HG02884 (cell line): ENCODE measurements around the gene ANKRD18B.
"Not testable (repeated sequence)": the region's sequence is repeated elsewhere in the genome, so short reads cannot be mapped to it uniquely, and the experiment has no call there.

ENCODE experiments used
- ATAC-seq: cut with Tn5 transposase; IDR thresholded peaks from one replicate; pipeline ENCODE4 v1.9.1; 2021; ENCODE audit warnings: mild to moderate bottlenecking, moderate library complexity; ENCODE audit not compliant: unreplicated experiment

ANKRD18B gene

DNA sequence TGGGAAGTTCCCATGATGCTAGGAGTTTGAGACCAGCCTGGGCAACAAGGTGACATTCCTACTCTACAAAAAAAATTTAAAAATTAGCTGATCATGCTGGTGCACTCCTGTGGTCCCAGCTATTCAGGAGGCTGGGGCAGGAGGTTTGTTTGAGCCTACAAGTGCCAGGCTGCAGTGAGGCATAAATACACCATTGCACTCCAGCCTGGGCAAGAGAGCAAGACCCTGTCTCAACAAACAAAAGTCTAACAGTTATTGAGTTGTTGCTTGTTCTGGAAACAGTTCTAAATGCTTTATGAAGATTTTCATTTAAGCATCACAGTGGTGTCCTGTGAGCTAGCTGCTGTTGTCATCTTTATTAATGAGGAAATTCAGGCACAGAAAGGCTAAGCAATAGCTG, 4.0 kb downstream of the ANKRD18B start:
- ATAC-seq: not testable (repeated sequence)

DNA sequence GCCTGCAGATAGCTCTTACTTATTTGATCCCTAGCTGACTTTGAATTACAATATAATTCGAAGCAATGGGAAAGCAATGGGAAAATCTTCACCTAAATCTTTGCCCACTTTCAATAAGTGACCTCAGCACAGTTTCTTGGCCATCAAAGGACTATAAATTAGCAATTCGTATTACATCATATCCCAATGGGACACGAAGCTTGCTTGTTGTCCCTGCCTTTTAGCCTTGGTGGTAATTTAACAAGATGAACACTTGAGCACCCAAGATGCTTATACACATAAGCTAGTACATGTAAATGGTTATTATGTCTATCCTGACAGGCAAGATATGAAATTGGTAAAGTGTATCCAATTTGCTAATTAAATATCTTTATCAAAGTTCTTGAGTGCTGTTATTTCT, 9.9 kb downstream of the ANKRD18B start:
- not testable (repeated sequence) for ATAC-seq

DNA sequence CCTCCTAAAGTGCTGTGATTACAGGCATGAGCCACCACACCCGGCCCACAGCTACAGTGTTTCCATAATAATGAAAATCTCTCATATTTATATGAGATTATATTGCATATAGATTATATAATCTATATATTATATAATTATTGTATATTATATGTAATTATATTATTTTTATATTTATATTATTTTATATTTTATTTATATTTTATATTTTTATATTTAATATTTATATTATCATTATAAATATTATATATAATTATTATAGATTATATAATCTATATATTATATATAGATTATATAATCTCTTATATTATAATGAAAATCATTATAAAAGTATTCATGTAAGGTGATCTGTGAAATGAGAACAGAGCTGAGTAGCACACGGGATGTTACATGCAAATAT, 11.5 kb downstream of the ANKRD18B start:
- no peak for ATAC-seq

DNA sequence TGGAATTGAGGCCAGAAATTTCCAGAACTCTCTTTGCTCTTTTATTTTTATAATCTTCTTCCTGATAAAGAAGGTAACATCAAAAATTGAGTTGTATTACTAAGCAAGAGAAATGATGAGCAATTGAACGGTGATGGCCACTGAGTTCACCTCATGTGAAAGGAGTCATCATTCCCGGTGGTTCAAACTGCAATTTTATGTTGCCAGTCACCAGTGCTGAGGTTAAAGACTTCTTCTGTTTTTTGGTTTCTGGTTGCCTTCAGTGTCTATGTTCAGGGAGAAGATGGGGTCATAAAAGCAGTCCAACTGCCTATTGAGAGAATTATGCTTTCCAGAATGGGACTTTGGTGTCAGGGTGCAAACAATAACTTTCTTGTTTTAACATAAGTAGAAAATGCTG, 19.4 kb downstream of the ANKRD18B start:
- ATAC-seq: not testable (repeated sequence)

DNA sequence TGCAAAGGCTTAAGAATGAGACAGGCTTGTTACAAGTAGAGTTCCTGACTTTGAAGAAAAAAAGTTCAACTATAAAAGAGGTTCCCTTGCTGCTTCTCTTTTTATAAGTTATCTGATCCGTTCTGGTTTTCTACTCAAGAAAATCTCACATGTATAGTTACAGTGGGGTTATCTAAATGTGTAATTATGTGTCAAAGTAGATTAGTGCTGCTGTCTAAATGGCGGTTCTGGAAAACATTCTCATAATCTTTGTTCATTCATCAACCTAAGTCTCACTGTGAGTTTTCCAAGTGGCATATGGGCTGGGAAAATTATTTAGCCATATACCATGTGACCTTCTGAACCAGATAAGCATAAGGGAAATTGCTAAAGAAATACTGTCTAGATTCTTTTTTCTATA, 21.7 kb downstream of the ANKRD18B start:
- ATAC-seq: not testable (repeated sequence)

DNA sequence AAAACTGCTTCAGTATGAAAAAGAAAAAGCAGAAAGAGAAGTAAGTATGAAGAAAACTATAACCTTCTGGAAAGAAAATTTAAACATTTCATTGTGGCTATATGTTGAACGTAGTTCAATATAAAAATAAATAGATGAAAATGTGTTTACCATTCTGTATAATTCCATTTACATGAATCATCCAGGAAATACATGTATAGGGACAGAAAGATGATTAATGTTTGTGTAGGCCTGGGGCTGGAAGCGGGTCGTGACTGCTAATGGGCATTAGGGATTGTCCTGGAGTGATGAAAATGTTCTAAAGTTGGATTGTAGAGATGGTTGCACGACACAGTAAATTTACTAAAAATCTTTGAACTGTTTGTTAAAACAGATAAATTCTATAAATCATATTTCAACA, 24.8 kb downstream of the ANKRD18B start:
- not testable (repeated sequence) for ATAC-seq

DNA sequence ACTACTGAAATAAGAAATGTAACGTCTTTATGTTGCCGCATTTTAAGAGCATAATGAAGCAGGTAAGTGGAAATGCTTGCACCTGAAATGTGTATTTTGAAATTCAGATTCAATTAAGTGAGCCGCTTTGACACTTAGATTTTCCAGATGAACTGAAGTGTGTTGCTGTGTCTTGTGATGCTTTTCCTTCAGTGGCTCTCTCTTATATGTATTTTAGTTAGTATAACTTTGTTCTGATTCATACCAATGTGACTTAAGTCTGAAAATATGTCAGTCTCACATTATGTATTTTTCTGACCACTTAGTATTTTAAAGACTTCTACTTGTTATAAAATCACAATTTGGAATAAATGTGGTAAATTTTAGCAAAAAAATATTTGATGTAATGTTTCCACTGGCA, 25.4 kb downstream of the ANKRD18B start:
- not testable (repeated sequence) for ATAC-seq

DNA sequence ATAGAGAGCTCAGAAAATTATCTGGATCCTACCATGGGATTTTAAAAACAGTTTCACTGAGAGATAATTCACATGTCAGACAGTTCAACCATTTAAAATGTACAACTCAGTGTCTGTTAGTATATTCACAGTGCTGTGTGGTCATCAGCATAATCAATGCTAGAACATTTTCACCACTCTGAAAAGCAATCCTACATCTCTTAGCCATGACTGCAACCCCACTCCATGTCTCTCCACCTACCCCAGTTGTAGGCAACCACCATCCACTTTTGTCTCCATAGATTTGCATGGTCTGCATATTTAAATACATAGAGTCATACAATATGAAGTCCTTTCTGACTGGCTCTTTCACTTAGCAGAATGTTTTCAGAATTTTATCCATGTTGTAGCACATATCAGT, 27.1 kb downstream of the ANKRD18B start:
- ATAC-seq: not testable (repeated sequence)

DNA sequence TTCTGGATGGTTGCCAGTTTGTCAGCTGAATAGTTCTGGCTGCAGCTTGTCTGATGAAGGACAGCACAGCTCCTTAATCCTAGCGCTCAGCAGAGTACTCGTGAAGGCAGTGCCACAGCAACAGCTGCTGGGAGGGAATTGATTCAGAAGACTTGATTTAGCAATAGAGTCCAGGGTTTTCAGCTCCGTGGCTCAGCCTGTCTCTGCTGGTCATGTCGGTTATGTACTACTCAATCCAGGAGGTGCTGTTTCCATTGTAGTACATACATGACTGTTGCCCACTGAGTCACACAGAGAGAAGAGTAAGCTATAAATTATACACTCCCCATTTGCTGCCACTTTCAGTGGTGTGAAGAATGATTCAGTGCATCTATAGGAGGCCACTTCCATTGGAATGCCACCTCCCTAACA, 28.3 kb downstream of the ANKRD18B start:
- ATAC-seq: not testable (repeated sequence)

DNA sequence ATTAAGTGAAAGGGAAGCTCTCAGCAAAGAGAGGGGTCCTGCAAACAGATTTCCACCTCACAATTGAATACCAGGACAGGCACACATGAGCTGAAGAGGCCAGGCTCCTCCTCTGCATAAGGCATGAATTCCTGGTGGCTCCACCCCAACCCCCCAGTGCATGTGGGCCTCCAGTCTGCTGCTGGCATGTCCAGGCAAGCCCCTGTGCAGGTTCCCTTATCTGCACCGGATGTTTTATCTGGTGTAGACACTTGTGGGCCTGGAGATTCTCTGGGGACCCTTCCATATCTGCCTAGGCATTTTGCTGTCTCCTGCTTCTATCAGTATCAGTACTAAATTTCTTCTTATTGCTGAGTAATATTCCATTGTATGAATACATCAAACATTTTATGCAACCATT, 36.2 kb downstream of the ANKRD18B start:
- not testable (repeated sequence) for ATAC-seq

DNA sequence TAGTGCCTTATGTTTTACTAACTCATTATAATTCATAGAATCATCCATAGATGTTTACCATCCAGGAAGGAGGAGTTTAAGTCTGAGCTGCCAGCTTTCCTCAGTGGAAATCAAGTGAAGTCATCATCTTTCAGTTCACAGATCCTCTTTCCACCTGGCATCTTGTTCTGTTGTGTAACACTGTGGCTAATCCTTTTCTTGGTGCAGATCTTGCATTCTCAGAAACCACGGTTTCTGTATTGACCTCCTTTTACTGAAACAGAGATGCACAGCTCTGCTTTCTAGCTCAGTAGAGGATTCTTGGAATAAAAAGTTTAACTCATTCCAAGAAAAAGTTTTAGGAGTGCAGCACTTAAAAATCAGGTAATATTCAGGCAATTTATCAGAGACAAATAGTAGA, 38.1 kb downstream of the ANKRD18B start:
- ATAC-seq: not testable (repeated sequence)

DNA sequence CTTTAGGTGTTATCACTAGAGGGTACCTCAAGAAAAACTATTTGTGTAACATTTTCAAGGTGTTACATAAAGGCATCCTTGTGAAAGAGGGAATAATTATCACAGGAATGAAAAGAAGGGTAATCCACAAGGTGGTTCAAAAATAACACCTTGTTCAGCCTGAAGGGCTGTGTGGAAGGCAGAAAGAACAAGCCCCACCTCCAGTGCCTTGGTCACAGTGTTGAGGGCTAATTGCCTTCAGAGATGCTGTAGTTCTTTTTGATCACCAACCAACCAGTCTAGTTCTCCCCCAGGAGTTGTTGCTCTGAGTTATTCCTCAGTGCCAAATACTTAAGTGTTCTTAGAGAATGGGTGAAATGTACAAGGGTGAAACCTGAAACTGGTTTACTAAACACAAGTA, 43.7 kb downstream of the ANKRD18B start:
- ATAC-seq: not testable (repeated sequence)

DNA sequence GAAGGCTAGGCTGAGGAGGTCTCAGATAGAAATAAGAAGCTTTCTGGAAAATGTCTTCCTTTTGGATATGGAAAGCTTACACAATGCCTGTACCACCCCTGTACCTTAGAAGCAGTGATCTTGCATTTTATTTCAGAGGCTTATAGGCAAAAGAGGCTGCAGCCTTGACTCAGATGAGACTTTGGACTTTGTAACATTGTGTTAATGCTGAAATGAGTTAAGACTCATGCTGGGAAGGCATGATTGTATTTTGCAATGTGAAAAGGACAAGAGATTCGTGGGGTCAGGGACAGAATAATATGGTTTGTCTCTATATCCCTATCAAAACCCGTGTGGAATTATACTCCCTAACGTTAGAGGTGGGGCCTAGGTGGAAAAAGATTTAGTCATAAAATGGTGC, 53.7 kb downstream of the ANKRD18B start:
- not testable (repeated sequence) for ATAC-seq

DNA sequence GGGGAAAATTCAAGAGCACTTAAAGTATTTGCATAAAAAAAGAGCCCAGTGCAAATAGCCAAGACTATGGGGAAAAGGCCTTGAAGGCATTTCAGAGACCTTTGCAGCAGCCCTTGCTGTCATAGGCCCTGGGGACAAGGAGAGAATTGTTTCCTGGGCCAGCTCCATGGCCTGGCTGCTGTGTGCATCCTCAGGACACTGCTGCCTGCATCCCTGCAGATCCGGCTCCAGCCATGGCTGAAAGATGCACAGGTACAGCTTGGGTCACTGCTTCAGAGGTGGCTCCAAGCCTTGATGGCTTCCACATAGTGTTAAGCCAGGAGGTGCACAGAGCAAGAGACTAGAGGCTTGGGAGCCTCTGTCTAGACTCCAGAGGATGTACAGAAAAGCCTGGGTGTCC, 55.9 kb downstream of the ANKRD18B start:
- not testable (repeated sequence) for ATAC-seq

DNA sequence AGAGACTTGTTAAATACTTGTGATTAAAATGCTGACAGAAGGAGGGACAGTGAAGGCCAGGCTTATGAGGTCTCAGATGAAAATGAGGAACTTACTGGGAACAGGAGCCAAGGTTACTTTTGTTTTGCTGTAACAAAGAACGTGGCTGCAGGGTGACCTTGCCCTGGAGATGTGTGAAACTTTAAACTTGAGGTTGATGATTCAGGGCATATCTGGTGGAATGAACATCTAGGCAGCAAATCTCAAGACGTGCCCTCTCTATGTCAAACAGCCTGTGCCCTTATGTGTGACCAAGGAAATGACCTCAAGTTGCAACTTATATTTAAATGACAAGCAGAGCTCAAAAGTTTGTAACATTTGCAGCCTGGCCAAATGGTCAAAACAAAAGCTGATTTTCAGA, 58.6 kb downstream of the ANKRD18B start:
- ATAC-seq: not testable (repeated sequence)

DNA sequence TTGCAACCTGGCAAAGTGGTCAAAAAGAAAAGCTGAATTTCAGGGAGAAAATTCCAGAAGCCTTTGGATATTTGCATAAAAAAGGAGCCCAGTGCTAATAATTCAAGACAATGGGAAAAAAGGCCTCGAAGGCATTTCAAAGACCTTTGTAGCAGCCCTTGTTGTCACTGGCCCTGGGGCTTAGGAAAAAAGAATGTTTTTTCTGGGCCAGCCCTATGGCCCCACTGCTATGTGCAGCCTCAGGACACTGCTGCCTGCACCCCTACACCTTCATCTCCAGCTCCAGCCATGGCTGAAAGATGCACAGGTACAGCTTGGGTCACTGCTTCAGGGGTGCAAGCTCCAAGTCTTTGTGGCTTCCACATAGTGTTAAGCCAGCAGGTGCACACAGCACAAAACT, 62.1 kb downstream of the ANKRD18B start:
- not testable (repeated sequence) for ATAC-seq

DNA sequence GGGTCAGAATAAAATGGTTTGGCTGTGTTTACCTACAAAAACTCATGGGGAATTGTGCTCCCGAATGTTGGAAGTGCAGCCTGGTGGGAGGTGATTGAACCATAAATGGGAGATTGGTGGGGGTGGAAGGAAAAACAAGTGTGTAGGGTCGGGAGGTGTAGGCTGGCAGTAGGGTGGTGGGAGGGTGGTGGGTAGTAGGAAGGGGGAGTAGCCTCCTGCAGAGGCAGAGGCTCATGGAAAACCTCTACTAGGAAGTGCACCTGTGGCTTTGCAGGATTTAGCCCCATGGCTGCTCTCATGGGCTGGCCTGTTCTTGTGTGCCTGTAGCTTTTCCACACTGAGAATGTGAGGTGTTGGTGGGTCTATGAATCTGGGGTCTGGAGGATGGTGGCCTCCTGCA, 63.7 kb downstream of the ANKRD18B start:
- not testable (repeated sequence) for ATAC-seq

DNA sequence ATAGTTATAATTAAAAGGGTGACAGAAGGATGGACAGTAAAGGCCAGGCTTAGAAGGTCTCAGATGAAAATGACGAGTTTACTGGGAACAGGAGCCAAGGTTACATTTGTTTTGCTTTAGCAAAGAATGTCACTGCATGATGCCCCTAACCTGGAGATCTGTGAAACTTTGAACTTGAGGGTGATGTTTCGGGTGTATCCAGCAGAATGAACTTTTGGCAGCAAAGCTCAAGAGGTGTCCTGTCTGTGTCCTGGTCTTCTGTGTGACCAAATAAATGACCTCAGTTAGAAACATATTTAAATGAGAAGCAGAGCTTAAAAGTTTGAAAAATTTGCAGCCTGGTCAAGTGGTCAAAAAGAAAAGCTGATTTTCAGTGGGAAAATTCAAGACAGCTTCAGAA, 64.8 kb downstream of the ANKRD18B start:
- not testable (repeated sequence) for ATAC-seq

DNA sequence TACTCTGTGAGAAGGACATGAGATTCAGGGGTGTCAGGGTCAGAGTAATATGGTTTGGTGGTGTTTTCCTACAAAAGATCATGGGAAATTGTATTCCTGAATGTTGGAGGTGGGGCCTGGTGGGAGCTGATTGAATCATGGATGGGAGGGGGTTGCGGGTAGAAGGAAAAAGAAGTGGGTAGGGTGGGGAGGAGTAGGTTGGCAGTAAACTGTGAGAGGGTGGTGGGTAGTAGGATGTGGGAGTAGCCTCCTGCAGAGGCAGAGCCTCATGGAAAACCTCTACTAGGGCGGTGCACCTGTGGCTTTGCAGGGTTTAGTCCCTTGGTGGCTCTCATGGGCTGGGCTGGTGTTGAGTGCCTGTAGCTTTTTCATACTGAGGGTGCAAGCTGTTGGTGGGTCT, 66.8 kb downstream of the ANKRD18B start:
- ATAC-seq: not testable (repeated sequence)

DNA sequence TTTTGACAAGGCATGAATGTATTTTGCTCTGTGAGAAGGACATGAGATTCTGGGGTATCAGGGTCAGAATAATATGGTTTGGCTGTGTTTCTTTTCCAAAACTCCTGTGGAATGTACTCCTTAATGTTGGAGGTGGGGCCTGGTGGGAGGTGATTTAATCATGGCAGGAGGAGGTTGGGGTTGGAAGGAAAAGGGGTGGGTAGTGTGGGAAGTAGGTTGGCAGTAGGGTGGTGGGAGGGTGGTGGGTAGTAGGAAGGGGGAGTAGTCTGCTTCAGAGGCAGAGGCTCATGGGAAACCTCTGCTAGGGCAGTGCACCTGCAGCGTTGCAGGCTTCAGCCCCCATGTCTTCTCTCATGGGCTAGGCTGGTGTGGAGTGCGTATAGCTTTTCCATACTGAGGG, 72.9 kb downstream of the ANKRD18B start:
- not testable (repeated sequence) for ATAC-seq

DNA sequence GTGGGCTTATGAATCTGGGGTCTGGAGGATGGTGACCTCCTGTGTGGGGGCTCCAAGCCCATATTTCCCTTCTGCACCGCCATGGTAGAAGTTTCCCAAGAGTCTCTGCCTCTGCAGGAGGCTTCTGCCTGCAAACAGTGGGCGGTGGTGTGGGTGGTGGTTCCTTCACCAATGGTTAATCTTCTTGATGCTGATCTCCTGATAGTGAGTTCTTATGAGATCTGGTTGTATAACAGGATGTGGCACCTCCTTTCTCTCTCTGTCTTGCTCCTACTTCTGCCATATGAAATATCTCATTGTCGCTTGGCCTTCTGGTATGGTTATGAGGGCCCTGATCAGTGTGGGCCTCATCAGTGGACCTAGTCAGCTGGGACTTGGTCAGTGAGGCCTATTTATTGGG, 73.3 kb downstream of the ANKRD18B start:
- ATAC-seq: not testable (repeated sequence)

DNA sequence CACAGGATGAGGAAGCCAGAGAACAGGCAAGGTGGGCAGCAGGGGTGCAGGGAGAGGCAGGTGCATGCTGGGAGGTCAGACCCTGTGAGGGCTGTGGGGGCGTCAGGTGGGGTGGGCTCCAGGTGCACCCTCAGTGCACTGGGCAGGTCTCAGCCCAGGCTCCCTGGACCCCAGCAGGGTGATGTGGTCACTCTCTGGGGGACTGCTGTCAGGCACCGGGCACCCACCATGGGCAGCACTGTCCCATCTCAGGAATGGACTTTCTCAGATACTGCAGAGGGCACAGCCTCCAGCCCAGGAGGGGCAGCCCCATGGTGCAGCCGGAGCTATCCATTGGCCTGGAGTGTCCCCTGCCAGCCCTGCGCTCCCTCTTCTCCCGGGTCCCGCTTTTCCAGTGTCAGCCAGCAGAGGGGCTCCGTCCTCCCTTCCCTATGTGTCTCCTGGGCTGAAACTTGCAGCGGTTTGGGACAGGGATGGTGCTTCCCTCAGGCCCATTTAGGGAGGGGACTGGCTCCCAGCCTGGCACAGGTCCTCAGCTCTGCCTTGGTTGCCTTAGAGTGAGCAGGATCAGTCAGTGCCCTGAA, 74.8 kb downstream of the ANKRD18B start:
- ATAC-seq: not testable (repeated sequence)

DNA sequence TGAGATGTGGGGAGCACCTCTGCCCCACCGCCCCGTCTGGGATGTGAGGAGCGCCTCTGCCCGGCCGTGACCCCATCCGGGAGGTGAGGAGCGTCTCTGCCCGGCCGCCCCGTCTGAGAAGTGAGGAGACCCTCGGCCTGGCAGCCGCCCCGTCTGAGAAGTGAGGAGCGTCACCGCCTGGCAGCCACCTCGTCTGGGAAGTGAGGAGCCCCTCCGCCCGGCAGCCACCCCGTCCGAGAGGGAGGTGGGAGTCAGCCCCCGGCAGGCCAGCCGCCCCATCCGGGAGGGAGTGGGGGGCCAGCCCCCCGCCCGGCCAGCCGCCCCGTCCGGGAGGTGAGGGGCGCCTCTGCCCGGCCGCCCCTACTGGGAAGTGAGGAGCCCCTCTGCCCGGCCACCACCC, 76.9 kb downstream of the ANKRD18B start:
- ATAC-seq: not testable (repeated sequence)
